Stimulated activated CD4-positive, alpha-beta T cell treated with anti-CD3 and anti-CD28 coated beads, Interleukin-1b, Interleukin-23, amount 100 ng/mL, for 48 hours (primary cell): ENCODE measurements around the gene DXO.
"Not testable (repeated sequence)": the region's sequence is repeated elsewhere in the genome, so short reads cannot be mapped to it uniquely, and the experiment has no call there.

Experiments
- DNase-seq: peaks from one replicate; pipeline ENCODE4 v3.0.0-alpha.2; 2020

DXO gene

DNA sequence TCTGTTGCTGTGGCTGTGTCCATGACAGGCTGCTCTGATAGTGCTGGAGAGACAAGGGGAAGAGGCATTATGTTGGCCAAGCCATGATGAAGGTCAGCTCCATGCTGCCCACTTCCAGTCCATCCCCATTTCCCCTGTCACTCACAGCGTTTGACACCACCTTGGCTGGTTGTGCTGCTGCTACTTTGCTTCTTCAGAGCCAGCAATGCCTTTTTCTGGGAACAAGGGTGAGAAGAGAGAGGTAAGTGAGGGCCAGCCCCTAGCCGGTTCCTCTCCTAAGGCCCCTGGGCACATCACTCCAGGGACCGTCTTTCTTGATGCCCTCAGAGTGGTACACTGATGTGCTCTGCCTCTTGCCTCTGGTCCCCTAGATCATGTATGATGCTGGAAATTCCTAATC lies 15.1 kb downstream of the DXO start:
- DNase-seq = no peak

DNA sequence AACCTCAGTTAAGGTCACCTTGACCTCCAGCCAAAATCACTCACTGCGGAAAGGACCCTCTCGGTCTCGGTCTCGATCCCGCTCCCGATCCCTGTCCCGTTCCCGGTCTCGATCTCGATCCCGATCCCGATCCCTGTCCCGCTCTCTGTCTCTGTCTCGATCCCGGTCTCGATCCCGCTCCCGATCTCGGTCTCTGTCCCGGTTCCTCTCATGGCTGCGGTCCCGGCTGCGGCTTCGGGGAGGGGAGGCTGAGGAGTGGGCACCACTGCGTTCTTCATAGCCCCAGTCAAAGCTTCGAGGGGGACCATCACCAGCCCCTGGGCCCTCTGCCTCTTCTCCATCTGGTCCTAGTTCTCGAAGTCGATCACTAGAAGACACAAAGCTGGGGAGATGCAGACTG lies 17.4 kb downstream of the DXO start:
- DNase-seq = no peak

DNA sequence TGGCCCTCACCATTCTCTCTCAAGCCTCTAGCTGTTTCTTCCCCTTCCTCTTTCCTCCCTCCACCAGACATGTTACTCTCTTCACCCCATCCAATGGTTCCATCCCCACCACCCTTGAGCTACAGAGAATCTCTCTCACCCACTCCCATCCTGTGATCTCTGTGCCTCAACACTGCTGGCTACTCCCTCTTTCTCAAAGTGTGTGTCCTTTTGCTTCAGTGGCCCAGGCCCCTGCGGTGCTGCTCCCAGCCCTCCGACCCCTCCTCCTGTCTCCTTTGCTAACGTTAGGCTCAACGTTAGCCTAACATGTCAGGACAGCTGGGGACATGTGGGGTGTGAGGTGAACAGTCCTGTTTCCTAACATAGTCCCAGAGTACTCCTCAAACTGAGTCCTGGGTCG lies 19.0 kb downstream of the DXO start:
- no peak for DNase-seq

DNA sequence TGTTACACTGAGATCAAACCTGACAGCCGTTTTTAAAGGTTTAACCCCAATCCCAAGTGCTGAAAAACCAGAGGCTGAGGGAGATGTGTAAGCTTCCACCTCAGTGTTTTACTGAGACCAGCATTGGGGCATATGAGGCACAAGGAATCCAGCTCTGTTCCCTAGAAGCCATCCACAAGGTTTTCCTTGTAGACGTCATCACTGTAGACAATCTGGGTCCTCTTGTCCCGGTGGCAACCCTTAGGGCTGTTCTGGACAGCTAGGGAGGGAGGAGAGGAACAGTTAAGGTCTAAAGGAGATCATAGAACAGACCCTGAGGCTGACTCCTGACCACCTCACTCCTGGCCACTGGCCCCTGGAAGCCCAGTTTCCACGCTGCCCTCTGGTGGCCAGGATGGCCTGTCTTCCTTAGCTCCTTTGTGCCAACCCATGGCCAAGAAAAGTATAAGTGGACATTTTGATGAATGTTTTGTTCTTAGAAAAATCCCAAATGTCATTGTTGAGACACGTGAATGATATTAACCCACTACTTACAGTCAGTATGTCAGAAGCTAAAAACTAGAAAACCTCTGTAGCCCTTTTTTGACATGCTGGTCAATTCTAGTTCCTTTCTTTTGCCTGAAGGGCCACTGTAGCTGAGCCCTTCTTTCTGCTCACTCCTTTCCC lies 19.7 kb downstream of the DXO start:
- no peak for DNase-seq

DNA sequence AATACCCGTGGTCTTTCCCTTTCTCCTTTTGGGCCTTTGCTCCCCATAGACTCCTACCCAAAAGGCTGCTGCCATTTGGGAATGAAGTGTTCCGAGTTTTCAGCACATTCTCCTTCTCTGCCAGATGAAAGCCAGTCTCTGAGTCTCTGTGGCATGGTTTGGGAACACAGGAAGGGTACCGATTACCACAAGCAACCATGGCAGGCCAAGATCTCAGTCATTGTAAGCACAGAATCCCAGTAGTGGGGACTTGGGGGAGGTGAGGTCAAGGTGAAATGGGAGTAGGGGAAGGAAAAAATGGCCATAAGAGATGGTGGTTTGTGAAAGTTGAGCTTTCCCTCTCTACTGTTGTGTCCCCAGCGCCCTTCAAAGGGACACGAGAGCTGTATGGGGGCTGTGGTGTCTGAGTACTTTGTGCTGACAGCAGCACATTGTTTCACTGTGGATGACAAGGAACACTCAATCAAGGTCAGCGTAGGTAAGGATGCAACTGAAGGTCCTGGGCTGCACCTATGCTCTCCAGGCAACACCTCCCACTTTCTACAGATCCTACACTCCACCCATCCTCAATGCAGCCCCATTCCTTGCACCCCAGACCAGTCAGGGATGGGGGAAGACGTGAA lies 21.9 kb downstream of the DXO start:
- DNase-seq = no peak

DNA sequence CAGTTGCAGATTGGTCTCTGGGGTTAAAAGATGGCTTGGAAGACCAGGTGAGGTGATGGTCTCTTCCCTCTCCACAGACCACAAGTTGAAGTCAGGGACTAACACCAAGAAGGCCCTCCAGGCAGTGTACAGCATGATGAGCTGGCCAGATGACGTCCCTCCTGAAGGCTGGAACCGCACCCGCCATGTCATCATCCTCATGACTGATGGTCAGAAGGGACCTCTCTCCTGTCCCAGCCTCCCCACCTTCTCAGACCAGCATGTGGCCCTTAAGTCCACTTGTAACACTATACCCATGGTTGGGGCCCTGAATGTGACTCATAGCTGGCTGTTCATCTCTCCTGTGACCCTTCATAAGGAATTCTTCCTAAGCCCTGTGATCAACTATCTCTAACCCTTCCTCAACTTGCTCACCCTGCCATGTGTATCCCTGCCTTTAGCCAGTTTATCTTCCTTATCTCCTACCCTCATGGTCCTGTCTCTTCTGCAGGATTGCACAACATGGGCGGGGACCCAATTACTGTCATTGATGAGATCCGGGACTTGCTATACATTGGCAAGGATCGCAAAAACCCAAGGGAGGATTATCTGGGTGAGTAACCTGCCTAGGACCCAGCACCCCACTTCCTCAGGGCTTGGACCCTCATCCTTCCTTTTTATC lies 23.1 kb downstream of the DXO start:
- no peak for DNase-seq

DNA sequence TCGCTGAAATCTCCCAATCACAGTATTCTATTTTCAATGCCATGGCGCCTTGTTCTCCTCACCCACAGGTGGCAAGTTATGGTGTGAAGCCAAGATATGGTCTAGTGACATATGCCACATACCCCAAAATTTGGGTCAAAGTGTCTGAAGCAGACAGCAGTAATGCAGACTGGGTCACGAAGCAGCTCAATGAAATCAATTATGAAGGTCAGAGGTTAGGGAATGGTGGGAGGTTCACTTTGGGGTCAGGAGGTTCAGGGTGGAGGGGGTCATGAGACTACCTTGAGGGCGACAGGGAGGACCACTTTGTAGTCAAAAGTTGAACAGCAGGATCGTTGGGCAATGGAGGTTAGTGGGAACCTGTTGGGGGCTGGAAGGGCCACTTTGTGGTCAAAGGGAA lies 23.6 kb downstream of the DXO start:
- DNase-seq = no peak

DNA sequence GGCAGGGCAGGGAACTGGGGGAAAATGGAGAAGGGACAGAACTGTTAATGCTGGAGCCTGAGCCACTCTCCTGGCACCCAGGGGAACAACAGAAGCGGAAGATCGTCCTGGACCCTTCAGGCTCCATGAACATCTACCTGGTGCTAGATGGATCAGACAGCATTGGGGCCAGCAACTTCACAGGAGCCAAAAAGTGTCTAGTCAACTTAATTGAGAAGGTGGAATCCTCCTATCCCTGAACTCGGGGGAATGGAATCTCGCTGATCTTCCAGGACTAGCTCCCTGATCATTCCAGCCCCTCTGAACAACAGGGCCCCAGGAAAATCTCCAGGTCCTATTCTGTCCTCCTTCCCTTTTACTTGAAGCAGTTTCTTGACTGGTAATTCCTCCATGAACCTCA lies 24.1 kb downstream of the DXO start:
- DNase-seq = no peak

DNA sequence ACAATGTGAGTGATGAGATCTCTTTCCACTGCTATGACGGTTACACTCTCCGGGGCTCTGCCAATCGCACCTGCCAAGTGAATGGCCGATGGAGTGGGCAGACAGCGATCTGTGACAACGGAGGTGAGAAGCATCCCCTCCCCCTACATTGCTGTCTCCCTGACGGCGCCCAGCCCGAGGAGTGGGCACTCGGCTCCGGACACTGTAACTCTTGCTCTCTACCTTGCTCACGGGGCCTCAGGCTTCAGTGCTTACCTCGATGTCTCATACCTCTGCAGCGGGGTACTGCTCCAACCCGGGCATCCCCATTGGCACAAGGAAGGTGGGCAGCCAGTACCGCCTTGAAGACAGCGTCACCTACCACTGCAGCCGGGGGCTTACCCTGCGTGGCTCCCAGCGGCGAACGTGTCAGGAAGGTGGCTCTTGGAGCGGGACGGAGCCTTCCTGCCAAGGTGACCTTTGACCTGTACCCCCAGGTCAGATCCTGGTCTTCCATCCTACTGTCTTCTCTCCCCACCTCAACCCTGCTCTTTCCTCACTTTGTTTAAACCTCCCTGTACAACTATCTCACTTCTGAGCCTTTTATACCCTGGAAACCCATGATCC lies 24.8 kb downstream of the DXO start:
- DNase-seq = no peak

DNA sequence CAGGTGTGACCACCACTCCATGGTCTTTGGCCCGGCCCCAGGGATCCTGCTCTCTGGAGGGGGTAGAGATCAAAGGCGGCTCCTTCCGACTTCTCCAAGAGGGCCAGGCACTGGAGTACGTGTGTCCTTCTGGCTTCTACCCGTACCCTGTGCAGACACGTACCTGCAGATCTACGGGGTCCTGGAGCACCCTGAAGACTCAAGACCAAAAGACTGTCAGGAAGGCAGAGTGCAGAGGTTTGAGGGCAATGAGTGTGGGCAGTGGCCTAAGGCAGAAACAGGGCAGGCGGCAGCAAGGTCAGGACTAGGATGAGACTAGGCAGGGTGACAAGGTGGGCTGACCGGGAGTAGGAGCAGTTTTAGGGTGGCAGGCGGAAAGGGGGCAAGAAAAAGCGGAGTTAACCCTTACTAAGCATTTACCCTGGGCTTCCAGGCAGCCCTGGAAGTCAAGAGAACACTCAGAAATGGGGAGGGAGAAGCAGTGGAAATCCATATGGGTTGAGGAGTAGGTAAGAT lies 25.5 kb downstream of the DXO start:
- no peak for DNase-seq

DNA sequence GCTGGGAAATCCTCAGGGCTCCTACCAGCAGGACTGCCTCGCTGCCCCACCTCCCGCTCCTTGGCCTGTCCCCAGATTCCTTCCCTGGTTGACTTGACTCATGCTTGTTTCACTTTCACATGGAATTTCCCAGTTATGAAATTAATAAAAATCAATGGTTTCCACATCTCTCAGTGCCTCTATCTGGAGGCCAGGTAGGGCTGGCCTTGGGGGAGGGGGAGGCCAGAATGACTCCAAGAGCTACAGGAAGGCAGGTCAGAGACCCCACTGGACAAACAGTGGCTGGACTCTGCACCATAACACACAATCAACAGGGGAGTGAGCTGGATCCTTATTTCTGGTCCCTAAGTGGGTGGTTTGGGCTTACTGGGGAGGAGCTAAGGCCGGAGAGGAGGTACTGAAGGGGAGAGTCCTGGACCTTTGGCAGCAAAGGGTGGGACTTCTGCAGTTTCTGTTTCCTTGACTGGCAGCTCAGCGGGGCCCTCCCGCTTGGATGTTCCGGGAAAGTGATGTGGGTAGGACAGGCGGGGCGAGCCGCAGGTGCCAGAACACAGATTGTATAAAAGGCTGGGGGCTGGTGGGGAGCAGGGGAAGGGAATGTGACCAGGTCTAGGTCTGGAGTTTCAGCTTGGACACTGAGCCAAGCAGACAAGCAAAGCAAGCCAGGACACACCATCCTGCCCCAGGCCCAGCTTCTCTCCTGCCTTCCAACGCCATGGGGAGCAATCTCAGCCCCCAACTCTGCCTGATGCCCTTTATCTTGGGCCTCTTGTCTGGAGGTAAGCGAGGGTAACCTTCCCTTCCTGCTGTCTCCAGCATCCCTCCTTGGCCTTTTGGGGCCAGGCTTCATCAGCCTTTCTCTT lies 26.2 kb downstream of the DXO start, which contains the start of gene CFB:
CFB (plus strand) TSS at position 589 of the 863 bp plus-strand sequence; CDS start at position 716, 127 bp downstream.
- DNase-seq = no peak

DNA sequence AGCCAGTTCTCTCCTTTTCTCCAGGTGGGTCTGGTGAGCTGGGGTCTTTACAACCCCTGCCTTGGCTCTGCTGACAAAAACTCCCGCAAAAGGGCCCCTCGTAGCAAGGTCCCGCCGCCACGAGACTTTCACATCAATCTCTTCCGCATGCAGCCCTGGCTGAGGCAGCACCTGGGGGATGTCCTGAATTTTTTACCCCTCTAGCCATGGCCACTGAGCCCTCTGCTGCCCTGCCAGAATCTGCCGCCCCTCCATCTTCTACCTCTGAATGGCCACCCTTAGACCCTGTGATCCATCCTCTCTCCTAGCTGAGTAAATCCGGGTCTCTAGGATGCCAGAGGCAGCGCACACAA lies 26.8 kb downstream of the DXO start:
- no peak for DNase-seq

DNA sequence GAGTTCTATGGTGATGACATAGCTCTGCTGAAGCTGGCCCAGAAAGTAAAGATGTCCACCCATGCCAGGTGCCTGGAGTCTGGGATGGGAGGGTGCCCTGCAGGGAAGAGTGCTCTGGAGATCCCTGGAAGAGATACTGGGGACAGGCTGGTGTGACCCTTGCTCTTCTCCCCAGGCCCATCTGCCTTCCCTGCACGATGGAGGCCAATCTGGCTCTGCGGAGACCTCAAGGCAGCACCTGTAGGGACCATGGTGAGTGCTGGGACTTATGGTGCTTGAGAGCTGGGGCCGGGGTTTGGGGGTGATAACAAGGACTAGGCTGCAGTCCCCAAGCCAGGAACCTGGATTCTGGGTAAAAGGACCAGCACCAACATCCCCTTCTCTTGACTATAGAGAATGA lies 28.2 kb downstream of the DXO start:
- no peak for DNase-seq

DNA sequence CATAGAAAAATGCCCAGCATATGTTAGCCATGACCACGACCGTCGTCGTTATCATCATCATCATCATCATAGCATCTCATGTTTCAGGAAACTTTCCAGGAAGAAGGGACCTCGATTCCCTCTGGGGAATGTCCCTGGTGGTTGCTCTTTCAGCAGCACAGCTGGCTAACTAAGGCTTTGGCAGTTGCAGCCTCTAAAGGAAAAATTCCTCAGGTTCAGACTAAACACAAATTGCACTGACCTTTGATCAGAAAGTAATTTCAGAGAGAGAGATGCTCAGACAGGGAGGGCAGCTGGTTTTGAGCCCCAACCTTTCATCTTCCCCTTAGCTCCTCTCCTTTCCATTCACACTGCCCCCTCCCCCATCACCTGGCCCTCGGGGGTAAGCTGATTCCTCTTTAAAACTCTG lies 31.7 kb downstream of the DXO start:
- DNase-seq = no peak

DNA sequence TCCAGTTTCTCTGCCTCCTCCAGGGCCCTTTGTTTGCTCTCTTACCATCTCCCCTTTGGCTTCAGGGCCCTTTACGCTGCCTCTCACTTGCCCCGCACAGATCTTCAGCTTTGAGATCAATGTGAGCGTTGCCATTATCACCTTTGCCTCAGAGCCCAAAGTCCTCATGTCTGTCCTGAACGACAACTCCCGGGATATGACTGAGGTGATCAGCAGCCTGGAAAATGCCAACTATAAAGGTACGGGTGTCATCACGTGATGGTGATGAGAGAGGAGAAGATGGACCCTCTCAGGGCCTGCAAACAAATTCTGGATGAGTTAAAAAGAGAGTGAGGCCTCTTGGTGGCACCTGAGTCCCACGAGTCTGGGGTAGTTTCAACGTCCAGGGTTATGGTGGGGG lies 36.1 kb downstream of the DXO start:
- DNase-seq = no peak

DNA sequence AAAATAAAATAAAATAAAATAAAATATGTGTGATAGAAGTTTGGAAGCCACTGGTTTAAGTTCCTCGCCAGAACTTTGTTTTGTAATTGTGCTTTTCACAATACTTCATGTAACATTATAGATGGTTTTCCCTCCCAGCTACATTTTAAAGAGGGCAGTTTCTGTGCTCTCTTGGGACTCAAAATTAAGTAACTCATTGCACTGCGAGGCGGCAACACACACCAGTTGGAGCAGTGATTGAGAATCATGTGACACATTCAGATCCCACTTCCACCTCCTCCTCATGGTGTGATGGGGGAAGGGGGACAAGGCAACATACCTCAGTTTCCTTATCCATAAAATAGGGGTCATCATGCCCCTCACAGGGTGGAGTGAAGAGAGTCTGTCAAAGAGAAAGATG lies 36.9 kb downstream of the DXO start:
- no peak for DNase-seq

DNA sequence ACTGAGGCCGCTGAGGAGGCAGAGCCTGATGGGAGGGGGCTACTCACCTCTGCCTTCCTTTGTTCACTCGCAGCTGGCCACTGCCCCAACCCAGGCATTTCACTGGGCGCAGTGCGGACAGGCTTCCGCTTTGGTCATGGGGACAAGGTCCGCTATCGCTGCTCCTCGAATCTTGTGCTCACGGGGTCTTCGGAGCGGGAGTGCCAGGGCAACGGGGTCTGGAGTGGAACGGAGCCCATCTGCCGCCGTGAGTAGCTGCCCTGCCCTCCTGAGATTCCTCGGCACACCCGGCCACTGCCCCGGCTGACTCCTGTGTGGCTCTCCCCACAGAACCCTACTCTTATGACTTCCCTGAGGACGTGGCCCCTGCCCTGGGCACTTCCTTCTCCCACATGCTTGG lies 38.4 kb downstream of the DXO start:
- DNase-seq = no peak

DNA sequence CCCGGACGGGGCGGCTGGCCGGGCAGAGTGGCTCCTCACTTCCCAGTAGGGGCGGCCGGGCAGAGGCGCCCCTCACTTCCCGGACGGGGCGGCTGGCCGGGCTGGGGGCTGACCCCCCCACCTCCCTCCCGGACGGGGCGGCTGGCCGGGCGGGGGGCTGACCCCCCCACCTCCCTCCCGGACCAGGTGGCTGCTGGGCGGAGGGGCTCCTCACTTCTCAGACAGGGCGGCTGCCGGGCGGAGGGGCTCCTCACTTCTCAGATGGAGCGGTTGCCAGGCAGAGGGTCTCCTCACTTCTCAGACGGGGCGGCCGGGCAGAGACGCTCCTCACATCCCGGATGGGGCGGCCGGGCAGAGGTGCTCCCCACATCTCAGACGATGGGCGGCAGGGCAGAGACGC lies 39.8 kb downstream of the DXO start:
- not testable (repeated sequence) for DNase-seq

DNA sequence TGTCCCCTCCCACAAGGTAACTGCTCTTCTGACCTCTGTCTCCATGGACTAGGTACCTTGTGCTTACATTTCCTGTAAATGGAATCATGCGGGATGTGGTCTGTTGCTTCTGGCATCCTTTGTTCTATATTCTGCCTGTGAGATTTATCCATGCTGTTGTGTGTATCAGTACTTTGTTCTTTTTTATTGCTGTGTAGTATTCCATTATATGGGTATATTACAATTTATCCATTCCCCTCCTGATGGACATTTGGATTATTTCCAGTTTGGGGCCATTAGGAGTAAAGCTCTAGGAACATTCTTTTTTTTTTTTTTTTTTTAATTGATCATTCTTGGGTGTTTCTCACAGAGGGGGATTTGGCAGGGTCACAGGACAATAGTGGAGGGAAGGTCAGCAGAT lies 41.0 kb downstream of the DXO start:
- no peak for DNase-seq

DNA sequence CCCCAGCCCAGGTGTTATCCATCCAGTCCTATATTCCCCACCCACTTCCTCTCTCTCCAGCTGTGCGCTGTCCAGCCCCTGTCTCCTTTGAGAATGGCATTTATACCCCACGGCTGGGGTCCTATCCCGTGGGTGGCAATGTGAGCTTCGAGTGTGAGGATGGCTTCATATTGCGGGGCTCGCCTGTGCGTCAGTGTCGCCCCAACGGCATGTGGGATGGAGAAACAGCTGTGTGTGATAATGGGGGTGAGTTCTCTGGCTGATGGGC lies 43.3 kb downstream of the DXO start:
- DNase-seq = no peak

DNA sequence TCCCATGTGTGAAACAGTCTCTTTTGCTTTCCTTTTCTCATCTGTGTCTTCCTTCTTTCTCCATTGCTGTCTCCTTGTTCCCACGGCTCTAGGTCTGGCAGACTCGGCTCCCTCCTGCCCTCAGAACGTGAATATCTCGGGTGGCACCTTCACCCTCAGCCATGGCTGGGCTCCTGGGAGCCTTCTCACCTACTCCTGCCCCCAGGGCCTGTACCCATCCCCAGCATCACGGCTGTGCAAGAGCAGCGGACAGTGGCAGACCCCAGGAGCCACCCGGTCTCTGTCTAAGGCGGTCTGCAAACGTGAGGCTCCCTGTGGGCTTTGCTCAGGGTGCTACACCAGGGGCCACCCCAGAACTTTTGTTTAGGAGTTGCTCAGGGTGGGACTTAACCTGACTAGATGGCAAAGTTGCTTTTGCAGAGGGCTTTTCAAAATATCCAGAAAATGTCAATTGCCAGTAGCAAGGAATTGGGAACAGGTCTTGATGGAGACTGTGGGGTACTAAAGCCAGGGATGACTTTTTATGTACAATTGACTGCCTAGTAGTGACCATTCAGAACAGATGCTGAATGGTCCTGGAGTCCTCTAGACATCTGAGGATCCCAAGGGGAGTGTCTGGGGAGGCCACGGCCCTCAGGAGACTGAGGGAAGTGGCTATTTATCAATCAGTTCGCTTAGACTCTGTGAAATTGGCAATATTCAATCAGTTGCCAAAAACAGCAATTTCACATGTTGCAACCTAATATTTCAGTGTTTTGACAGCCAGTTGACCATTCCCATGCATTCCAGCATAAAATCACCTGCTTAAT lies 43.9 kb downstream of the DXO start:
- DNase-seq = no peak

DNA sequence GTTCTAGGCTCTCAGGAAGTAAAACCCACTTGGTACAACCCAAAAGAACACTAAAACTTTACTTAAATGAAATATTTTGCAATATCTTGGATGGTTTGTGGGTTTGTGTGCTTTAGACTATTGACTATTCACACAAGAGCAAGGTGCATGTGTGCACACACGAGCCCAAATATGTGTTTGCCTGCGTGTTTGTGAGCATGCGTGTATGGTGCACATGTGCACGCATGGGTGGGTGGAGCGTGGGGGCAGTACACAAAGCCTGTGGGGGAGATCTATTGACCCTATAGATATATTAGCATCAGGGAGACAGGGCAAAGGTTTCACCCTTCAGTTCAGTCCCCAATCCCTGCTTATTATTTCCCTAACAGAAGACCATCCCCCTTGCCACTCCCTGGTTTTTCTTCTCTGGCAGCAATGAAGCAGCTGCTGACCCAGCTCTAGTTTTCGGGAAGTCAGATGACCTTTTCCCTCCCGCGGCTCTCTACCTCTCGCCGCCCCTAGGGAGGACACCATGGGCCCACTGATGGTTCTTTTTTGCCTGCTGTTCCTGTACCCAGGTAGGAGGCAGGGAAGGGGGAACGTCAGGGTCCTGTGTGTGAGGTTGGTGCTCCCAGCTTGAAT lies 44.6 kb downstream of the DXO start, which contains the start of gene C2:
C2 (plus strand) TSS at position 476 of the 621 bp plus-strand sequence; CDS start at position 512, 36 bp downstream.
- no peak for DNase-seq
